CD4-positive, alpha-beta memory T cell (primary cell): ENCODE data around the gene MDM2. TPM values are rescaled to one million over a fixed set of nuclear protein-coding genes. Genes with fewer than 3 reads are reported as not detected.

Source experiments
- CTCF ChIA-PET: fragments of 350-600 bp; sonication (Branson Sonifier 250); formaldehyde crosslinking; loops from one replicate; lab custom pipeline; 2021; ENCODE audit warnings: inconsistent platforms; ENCODE audit not compliant: partially characterized antibody; lab: Charles Lee
- POLR2A ChIA-PET: fragments of 350-600 bp; sonication (Branson Sonifier 250); formaldehyde crosslinking; loops from one replicate; lab custom pipeline; 2021; ENCODE audit not compliant: partially characterized antibody; lab: Charles Lee
- DNase-seq, 5 donors: peaks; one replicate each; pipeline versions ENCODE4 v3.0.0 to v3.0.0-alpha.2; 2020 to 2022; ENCODE audit warnings: mixed read lengths in 1 of 5
- H3K27ac ChIP-seq: one replicate; pipeline ENCODE4 v1.7.0; 2013; ENCODE audit warnings: low read depth, low read length
- H3K27me3 ChIP-seq: 2 replicates; pipeline ENCODE4 v1.7.0; 2013; ENCODE audit warnings: mild to moderate bottlenecking, low read length, moderate library complexity; ENCODE audit not compliant: insufficient read depth
- H3K36me3 ChIP-seq: 2 replicates; pipeline ENCODE4 v1.7.0; 2013; ENCODE audit warnings: mild to moderate bottlenecking, low read length, moderate library complexity; ENCODE audit not compliant: insufficient read depth
- H3K4me1 ChIP-seq: 2 replicates; pipeline ENCODE4 v1.7.0; 2013; ENCODE audit warnings: mild to moderate bottlenecking, low read length, moderate library complexity; ENCODE audit not compliant: insufficient read depth
- H3K4me3 ChIP-seq, 2 donors: one replicate each; pipeline ENCODE4 v1.7.0; 2013; ENCODE audit warnings: low read length in 2 of 2, mild to moderate bottlenecking in 1 of 2
- H3K9me3 ChIP-seq, 2 donors: one replicate each; pipeline ENCODE4 v1.7.0; 2013; ENCODE audit warnings: low read length in 2 of 2, control low read depth in 1 of 2; ENCODE audit not compliant: control insufficient read depth in 1 of 2
- H3K27ac Mint-ChIP-seq, 7 donors: one replicate each; pipeline ENCODE4 v1.8.0; 2020 to 2021; ENCODE audit warnings: mixed read lengths in 7 of 7, mild to moderate bottlenecking in 6 of 7, inconsistent platforms in 3 of 7, moderate library complexity in 3 of 7
- H3K27me3 Mint-ChIP-seq, 2 donors: one replicate each; pipeline ENCODE4 v1.8.0; 2020 to 2021; ENCODE audit warnings: mixed read lengths in 2 of 2
- H3K36me3 Mint-ChIP-seq, 2 donors: one replicate each; pipeline ENCODE4 v1.8.0; 2020 to 2021; ENCODE audit warnings: mixed read lengths in 2 of 2, inconsistent platforms in 1 of 2, mild to moderate bottlenecking in 1 of 2
- H3K4me1 Mint-ChIP-seq, 4 donors: one replicate each; pipeline ENCODE4 v1.8.0; 2020 to 2021; ENCODE audit warnings: mixed read lengths in 4 of 4, mild to moderate bottlenecking in 1 of 4
- H3K4me3 Mint-ChIP-seq, 8 donors: one replicate each; pipeline ENCODE4 v1.8.0; 2020 to 2021; ENCODE audit warnings: mixed read lengths in 8 of 8, mild to moderate bottlenecking in 7 of 8, moderate library complexity in 6 of 8, inconsistent platforms in 3 of 8
- H3K9me3 Mint-ChIP-seq, 8 donors: one replicate each; pipeline ENCODE4 v1.8.0; 2020 to 2021; ENCODE audit warnings: mixed read lengths in 8 of 8, mild to moderate bottlenecking in 5 of 8, inconsistent platforms in 3 of 8, moderate library complexity in 1 of 8
- intact Hi-C: fragments of 100-400 bp; cut with micrococcal nuclease; formaldehyde crosslinking; loops from one replicate; pipeline ENCODE4 v1.15.1; 2023
- polyA plus RNA-seq, 2 donors: library from polyadenylated mRNA; unstranded; fragments of 300-500 nt; fragmentation: Illumina TruSeq; gene quantifications; one replicate each; pipeline ENCODE4 v1.2.3, GENCODE V29; 2021
- total RNA-seq, 2 experiments: library from RNA; stranded (reverse); gene quantifications; one replicate each; pipeline ENCODE4 v1.2.3, GENCODE V29; 2021

The MDM2 gene
- total and polyA plus RNA-seq, 4 experiments from 2014 or later, result 9.7 to 121 (median 69.9) TPM

- Histone ChIP-seq H3K27ac (no peak overlapping the region), H3K27me3 (no peaks in the 10 kb centered on the region), H3K9me3 (no peaks in the 10 kb centered on the region), H3K4me3 (no peak overlapping the region), H3K36me3 (no peaks in the 10 kb centered on the region), H3K4me1 (no peaks in the 10 kb centered on the region)
- POLR2A ChIA-PET, result no interaction called here
- Mint-ChIP-seq H3K36me3 (no peaks in the 10 kb centered on the region), H3K27me3 (no peaks in the 10 kb centered on the region), H3K9me3 (no peaks in the 10 kb centered on the region), H3K27ac (no peak overlapping the region), H3K4me3 (no peak overlapping the region), H3K4me1 (no peaks in the 10 kb centered on the region)
- intact Hi-C loops, result no loop called here
- CTCF ChIA-PET, result no interaction called here
- no peak for DNase-seq
Observed at GRCh38 chr12:68785358-68785757, 22.6 kb upstream of the MDM2 start.

- H3K4me3 Mint-ChIP-seq, result no peak overlapping the region
- no peaks in the 10 kb centered on the region for H3K9me3 Mint-ChIP-seq
- Histone ChIP-seq H3K4me3 (no peak overlapping the region), H3K36me3 (no peaks in the 10 kb centered on the region), H3K4me1 (no peaks in the 10 kb centered on the region), H3K9me3 (no peaks in the 10 kb centered on the region), H3K27ac (no peak overlapping the region), H3K27me3 (no peaks in the 10 kb centered on the region)
- H3K36me3 Mint-ChIP-seq, result no peaks in the 10 kb centered on the region
- H3K27ac Mint-ChIP-seq, result no peak overlapping the region
- POLR2A ChIA-PET, result no interaction called here
- intact Hi-C loops, result no loop called here
- no peaks in the 10 kb centered on the region for H3K27me3 Mint-ChIP-seq
- DNase-seq, result no peak
- CTCF ChIA-PET, result no interaction called here
- no peaks in the 10 kb centered on the region for H3K4me1 Mint-ChIP-seq
Observed at GRCh38 chr12:68785823-68786222, 22.2 kb upstream of the MDM2 start.

- no peak for DNase-seq
- intact Hi-C loops, result no loop called here
- Histone ChIP-seq H3K4me3 (no peak overlapping the region), H3K27me3 (no peaks in the 10 kb centered on the region), H3K4me1 (no peaks in the 10 kb centered on the region), H3K36me3 (no peaks in the 10 kb centered on the region), H3K9me3 (no peaks in the 10 kb centered on the region), H3K27ac (no peak overlapping the region)
- H3K9me3 Mint-ChIP-seq, result no peaks in the 10 kb centered on the region
- no peaks in the 10 kb centered on the region for H3K36me3 Mint-ChIP-seq
- POLR2A ChIA-PET, result interaction anchor here (0.9 kb wide), 1 partner anchor 20 kb away, joined by 3 read pairs; no protein-coding TSS in a partner anchor
- CTCF ChIA-PET, result interaction anchor here (1.1 kb wide), 1 partner anchor 10 kb away, joined by 3 read pairs; no protein-coding TSS in a partner anchor
- H3K27ac Mint-ChIP-seq, result no peak overlapping the region
- H3K4me3 Mint-ChIP-seq, result no peak overlapping the region
- no peaks in the 10 kb centered on the region for H3K4me1 Mint-ChIP-seq
- H3K27me3 Mint-ChIP-seq, result no peaks in the 10 kb centered on the region
Observed at GRCh38 chr12:68786929-68787328, 21.0 kb upstream of the MDM2 start.

- no peaks in the 10 kb centered on the region for H3K4me1 ChIP-seq
- H3K27me3 Mint-ChIP-seq, result no peaks in the 10 kb centered on the region
Observed at GRCh38 chr12:68788554-68789143, 19.3 kb upstream of the MDM2 start.

GRCh38 chr12:68789144-68789878 lies 18.7 kb upstream of the MDM2 start:
- CTCF ChIA-PET, result no interaction called here
- no peak overlapping the region for H3K27ac Mint-ChIP-seq

More at GRCh38 chr12:68788554-68789143, 19.3 kb upstream of the MDM2 start:
- Histone ChIP-seq H3K9me3 (no peaks in the 10 kb centered on the region), H3K36me3 (no peaks in the 10 kb centered on the region), H3K4me3 (no peak overlapping the region), H3K27me3 (no peaks in the 10 kb centered on the region), H3K27ac (no peak overlapping the region)
- Mint-ChIP-seq H3K9me3 (no peaks in the 10 kb centered on the region), H3K4me3 (no peak overlapping the region), H3K4me1 (peaks cover 0 to 4% (median 0%) of the 10 kb centered on the region in 4 donors), H3K27ac (peak overlapping the region in 1 of 7 donors; percentile 10), H3K36me3 (no peaks in the 10 kb centered on the region)
- no peak for DNase-seq
- POLR2A ChIA-PET, result no interaction called here
- CTCF ChIA-PET, result no interaction called here
- intact Hi-C loops, result no loop called here

GRCh38 chr12:68790081-68790951 lies 17.7 kb upstream of the MDM2 start:
- H3K36me3 ChIP-seq, result no peaks in the 10 kb centered on the region
- H3K27ac ChIP-seq, result no peak overlapping the region
- H3K9me3 Mint-ChIP-seq, result no peaks in the 10 kb centered on the region
- no peaks in the 10 kb centered on the region for H3K9me3 ChIP-seq
- no peak overlapping the region for H3K27ac Mint-ChIP-seq
- H3K4me1 Mint-ChIP-seq, result peaks cover 0 to 4% (median 0%) of the 10 kb centered on the region in 4 donors
- H3K4me3 Mint-ChIP-seq, result no peak overlapping the region
- ChIA-PET POLR2A (no interaction called here), CTCF (no interaction called here)
- no peaks in the 10 kb centered on the region for H3K27me3 Mint-ChIP-seq
- no peaks in the 10 kb centered on the region for H3K27me3 ChIP-seq
- no peaks in the 10 kb centered on the region for H3K4me1 ChIP-seq
- H3K36me3 Mint-ChIP-seq, result no peaks in the 10 kb centered on the region
- intact Hi-C loops, result no loop called here
- no peak overlapping the region for H3K4me3 ChIP-seq
- no peak for DNase-seq

More at GRCh38 chr12:68789144-68789878, 18.7 kb upstream of the MDM2 start:
- Mint-ChIP-seq H3K4me1 (peaks cover 0 to 4% (median 0%) of the 10 kb centered on the region in 4 donors), H3K27me3 (no peaks in the 10 kb centered on the region), H3K9me3 (no peaks in the 10 kb centered on the region), H3K4me3 (no peak overlapping the region), H3K36me3 (no peaks in the 10 kb centered on the region)
- intact Hi-C loops, result no loop called here
- Histone ChIP-seq H3K4me3 (no peak overlapping the region), H3K4me1 (no peaks in the 10 kb centered on the region), H3K27me3 (no peaks in the 10 kb centered on the region), H3K9me3 (no peaks in the 10 kb centered on the region), H3K27ac (no peak overlapping the region), H3K36me3 (no peaks in the 10 kb centered on the region)
- no peak for DNase-seq
- POLR2A ChIA-PET, result no interaction called here

GRCh38 chr12:68790952-68791234 lies 17.1 kb upstream of the MDM2 start:
- Histone ChIP-seq H3K9me3 (no peaks in the 10 kb centered on the region), H3K27ac (no peak overlapping the region), H3K4me1 (no peaks in the 10 kb centered on the region), H3K27me3 (no peaks in the 10 kb centered on the region), H3K4me3 (no peak overlapping the region), H3K36me3 (no peaks in the 10 kb centered on the region)
- ChIA-PET CTCF (no interaction called here), POLR2A (no interaction called here)
- intact Hi-C loops, result no loop called here
- H3K27me3 Mint-ChIP-seq, result no peaks in the 10 kb centered on the region
- no peak for DNase-seq
- H3K4me3 Mint-ChIP-seq, result no peak overlapping the region
- no peak overlapping the region for H3K27ac Mint-ChIP-seq
- H3K36me3 Mint-ChIP-seq, result no peaks in the 10 kb centered on the region
- no peaks in the 10 kb centered on the region for H3K9me3 Mint-ChIP-seq
- H3K4me1 Mint-ChIP-seq, result peaks cover 0 to 4% (median 0%) of the 10 kb centered on the region in 4 donors
